HG02885 (cell line): ENCODE results near the gene HHATL.

Source experiments
- ATAC-seq: cut with Tn5 transposase; IDR thresholded peaks from one replicate; pipeline ENCODE4 v1.9.1; 2021; ENCODE audit warnings: mild to moderate bottlenecking; ENCODE audit not compliant: unreplicated experiment, poor library complexity

The HHATL gene

GRCh38 chr3:42714171-42714852 is 11.7 kb upstream of the HHATL start:
- ATAC-seq = no peak

- no peak for ATAC-seq
These were observed 11.1 kb upstream of the HHATL start for GRCh38 chr3:42713747-42714146.

- ATAC-seq = no peak
These were observed 10.2 kb upstream of the HHATL start for GRCh38 chr3:42712688-42713372.

GRCh38 chr3:42712344-42712648 is 9.7 kb upstream of the HHATL start:
- no peak for ATAC-seq

GRCh38 chr3:42711491-42712343 is 9.1 kb upstream of the HHATL start:
- ATAC-seq = no peak

GRCh38 chr3:42710323-42711021 is 7.9 kb upstream of the HHATL start:
- no peak for ATAC-seq

- ATAC-seq = no peak
These were observed 7.0 kb upstream of the HHATL start for GRCh38 chr3:42709621-42710020.

- no peak for ATAC-seq
These were observed 6.1 kb upstream of the HHATL start for GRCh38 chr3:42708611-42709151.

- no peak for ATAC-seq
These were observed 5.2 kb upstream of the HHATL start for GRCh38 chr3:42707620-42708355.

- ATAC-seq = no peak
These were observed 4.4 kb upstream of the HHATL start for GRCh38 chr3:42706721-42707619.

- ATAC-seq = no peak
These were observed 3.5 kb upstream of the HHATL start for GRCh38 chr3:42705962-42706585.

GRCh38 chr3:42705058-42705767 is 2.6 kb upstream of the HHATL start:
- no peak for ATAC-seq

GRCh38 chr3:42704136-42704841 is 1.7 kb upstream of the HHATL start:
- ATAC-seq = no peak

- ATAC-seq = no peak
These were observed 1.1 kb upstream of the HHATL start for GRCh38 chr3:42703695-42704025.

GRCh38 chr3:42702982-42703694 is 540 bp upstream of the HHATL start:
- no peak for ATAC-seq

- peak; percentile 48 for ATAC-seq
These were observed 1.1 kb downstream of the HHATL start for GRCh38 chr3:42701371-42702065.
